GM12878 (cell line): ENCODE results near the gene FBXL7. TPM values are rescaled to one million over a fixed set of nuclear protein-coding genes. Genes with fewer than 3 reads are reported as not detected.

ENCODE experiments used
- ATAC-seq: fragments of 200-7000 bp; cut with Tn5 transposase; 3 replicates; pipeline ENCODE4 v1.9.1; 2020; ENCODE audit warnings: mild to moderate bottlenecking, moderate library complexity
- BruUV-seq: library from RNA; stranded (reverse); fragments of 400-500 nt; replicated peaks from 2 replicates; lab custom pipeline; 2021; lab: Mats Ljungman, UMichigan
- CTCF ChIA-PET: fragments of 300-600 bp; sonication (Branson Sonifier 250); formaldehyde crosslinking; extraction: SDS; loops from one replicate; lab custom pipeline; 2021; ENCODE audit warnings: inconsistent platforms; lab: Yijun Ruan, JAX
- POLR2A ChIA-PET: fragments of 350-600 bp; formaldehyde crosslinking; extraction: SDS; loops from one replicate; lab custom pipeline; 2021; ENCODE audit warnings: inconsistent platforms; lab: Charles Lee
- RAD21 ChIA-PET: fragments of 300-600 bp; sonication (Branson Sonifier 250); formaldehyde crosslinking; loops from one replicate; lab custom pipeline; 2023; ENCODE audit warnings: antibody characterized with exemption; ENCODE audit not compliant: unreplicated experiment; lab: Charles Lee
- SMC1A ChIA-PET: fragments of 300-600 bp; sonication (Branson Sonifier 250); formaldehyde crosslinking; loops from one replicate; lab custom pipeline; 2023; ENCODE audit not compliant: unreplicated experiment, uncharacterized antibody; lab: Charles Lee
- DNase-seq: peaks from one replicate; pipeline ENCODE4 v3.0.0-alpha.2; 2011; ENCODE audit warnings: low read depth, low spot score
- FAIRE-seq: peaks from 3 replicates; lab custom pipeline; 2011; peaks lifted over from hg19 to GRCh38; lab: Jason Lieb, UNC
- H2AFZ ChIP-seq: 2 replicates; pipeline ENCODE4 v1.6.0; 2011; ENCODE audit warnings: low read depth, low read length, control low read depth; ENCODE audit not compliant: control insufficient read depth
- H3K27ac ChIP-seq: 2 replicates; pipeline ENCODE4 v1.5.1; 2011; ENCODE audit warnings: control low read depth; ENCODE audit not compliant: control insufficient read depth, insufficient read depth
- H3K27me3 ChIP-seq, 2 experiments: replicated peaks in 1 of 2; 2 replicates each; pipeline versions ENCODE4 v1.6.0 to v1.6.1; 2011; ENCODE audit warnings: low read length in 1 of 2; ENCODE audit not compliant: control insufficient read depth in 2 of 2, insufficient read depth in 2 of 2
- H3K36me3 ChIP-seq, 2 experiments: 2 replicates each; pipeline ENCODE4 v1.5.1; 2011; ENCODE audit warnings: low read length in 1 of 2; ENCODE audit not compliant: control insufficient read depth in 2 of 2, insufficient read depth in 2 of 2
- H3K4me1 ChIP-seq: 2 replicates; pipeline ENCODE4 v1.6.1; 2011; ENCODE audit warnings: mild to moderate bottlenecking, low read length, moderate library complexity, mixed read lengths; ENCODE audit not compliant: control insufficient read depth, insufficient read depth
- H3K4me2 ChIP-seq: 2 replicates; pipeline ENCODE4 v1.6.0; 2011; ENCODE audit warnings: control low read depth; ENCODE audit not compliant: control insufficient read depth, insufficient read depth
- H3K4me3 ChIP-seq: fragments of 200-600 bp; sonication (generic); 2 replicates; pipeline ENCODE4 v1.5.1; 2016
- H3K79me2 ChIP-seq: 2 replicates; pipeline ENCODE4 v1.6.0; 2011; ENCODE audit warnings: low read length; ENCODE audit not compliant: control insufficient read depth, insufficient read depth
- H3K9ac ChIP-seq: 2 replicates; pipeline ENCODE4 v1.8.0; 2011; ENCODE audit warnings: low read length, control low read depth, mixed read lengths; ENCODE audit not compliant: control insufficient read depth, insufficient read depth
- H3K9me3 ChIP-seq: replicated peaks from 3 replicates; pipeline ENCODE4 v1.5.1; 2011; ENCODE audit warnings: mild to moderate bottlenecking, low read length; ENCODE audit not compliant: control insufficient read depth, insufficient read depth
- H4K20me1 ChIP-seq: 2 replicates; pipeline ENCODE4 v1.6.0; 2011; ENCODE audit not compliant: control insufficient read depth, insufficient read depth
- ATF7 ChIP-seq: fragments of 450-650 bp; IDR thresholded peaks from 2 replicates; pipeline ENCODE4 v1.6.1; 2016; ENCODE audit warnings: low read depth, mild to moderate bottlenecking
- MXI1 ChIP-seq: fragments of 150-350 bp; IDR thresholded peaks from 2 replicates; pipeline ENCODE4 v1.6.1; 2011; ENCODE audit warnings: low read depth, mild to moderate bottlenecking, inconsistent platforms, low read length, improper control_type of control experiment
- NFYA ChIP-seq: IDR thresholded peaks from 2 replicates; pipeline ENCODE4 v1.6.1; 2011; ENCODE audit warnings: low read depth, mild to moderate bottlenecking, low read length, improper control_type of control experiment, borderline replicate concordance
- PML ChIP-seq: IDR thresholded peaks from 2 replicates; pipeline ENCODE4 v1.6.1; 2012; ENCODE audit warnings: low read length, inconsistent platforms
- SMAD5 ChIP-seq: IDR thresholded peaks from 2 replicates; pipeline ENCODE4 v1.6.1; 2016; ENCODE audit warnings: antibody characterized with exemption, low read depth
- SMC3 ChIP-seq: IDR thresholded peaks from 2 replicates; pipeline ENCODE4 v1.6.1; 2011; ENCODE audit warnings: low read length, improper control_type of control experiment, borderline replicate concordance
- ZZZ3 ChIP-seq: IDR thresholded peaks from 2 replicates; pipeline ENCODE4 v1.6.1; 2011; ENCODE audit warnings: low read depth; ENCODE audit not compliant: control insufficient read depth, insufficient read length
- in situ Hi-C: fragments of 300-500 bp; cut with MboI; formaldehyde crosslinking; loops from 9 replicates; pipeline ENCODE4 v1.14.3; 2018; ENCODE audit warnings: mixed read lengths
- intact Hi-C: fragments of 100-400 bp; cut with micrococcal nuclease; formaldehyde crosslinking; loops from one replicate; pipeline ENCODE4 v1.14.2; 2022; ENCODE audit not compliant: unreplicated experiment
- polyA plus RNA-seq, 11 experiments: library from polyadenylated mRNA; depleted of rRNA in 4 of 11; unstranded in 6 of 11; stranded (reverse) in 5 of 11; fragments of >200 nt; fragmentation: Nextera tagmentation in 4 of 11; fragmentation: Illumina TruSeq in 1 of 11; extraction: Ambion mirVana in 4 of 11; extraction: Trizol in 1 of 11; gene quantifications; 1 replicate in 1 of 11; 2 replicates in 10 of 11; pipeline versions ENCODE4 v1.2.1 to v1.2.3, GENCODE V29; 2011 to 2016; ENCODE audit warnings: inconsistent platforms in 2 of 11, missing spikeins in 2 of 11, low read depth in 1 of 11
- total RNA-seq, 4 experiments: library from RNA; depleted of rRNA in 3 of 4; stranded (reverse); fragments of >200 nt in 3 of 4; fragmentation: Illumina TruSeq in 1 of 4; extraction: Trizol in 1 of 4; gene quantifications; 2 replicates each; pipeline versions ENCODE4 v1.2.1 to v1.2.3, GENCODE V29; 2013 to 2021
- TF ChIP-seq, protein P1 (sequence below): IDR thresholded peaks from 2 replicates; pipeline ENCODE4 v1.6.1; 2012; ENCODE audit warnings: low read depth, low read length, improper control_type of control experiment
- TF ChIP-seq, protein P2 (sequence below): fragments of 450-650 bp; IDR thresholded peaks from 2 replicates; pipeline ENCODE4 v1.6.1; 2017; ENCODE audit warnings: borderline replicate concordance
- TF ChIP-seq, protein P3 (sequence below): fragments of 450-650 bp; IDR thresholded peaks from 2 replicates; pipeline ENCODE4 v1.6.1; 2016; ENCODE audit warnings: mild to moderate bottlenecking, moderate library complexity, borderline replicate concordance
- TF ChIP-seq, protein P4 (sequence below): IDR thresholded peaks from 2 replicates; pipeline ENCODE4 v1.6.1; 2012; ENCODE audit warnings: low read depth, low read length, improper control_type of control experiment
- TF ChIP-seq, protein P5 (sequence below): IDR thresholded peaks from 2 replicates; pipeline ENCODE4 v1.6.1; 2011; ENCODE audit warnings: borderline replicate concordance, low read depth, mild to moderate bottlenecking, moderate library complexity, mixed read lengths, low read length; ENCODE audit not compliant: insufficient read depth; ENCODE audit errors: extremely low read length

Gene FBXL7
- total and polyA plus RNA-seq, 10 of the 15 experiments (the other 5 are each of a cell fraction or from before 2014, with no cell fraction given): 0.03 to 0.44 (median 0.16) TPM

DNA sequence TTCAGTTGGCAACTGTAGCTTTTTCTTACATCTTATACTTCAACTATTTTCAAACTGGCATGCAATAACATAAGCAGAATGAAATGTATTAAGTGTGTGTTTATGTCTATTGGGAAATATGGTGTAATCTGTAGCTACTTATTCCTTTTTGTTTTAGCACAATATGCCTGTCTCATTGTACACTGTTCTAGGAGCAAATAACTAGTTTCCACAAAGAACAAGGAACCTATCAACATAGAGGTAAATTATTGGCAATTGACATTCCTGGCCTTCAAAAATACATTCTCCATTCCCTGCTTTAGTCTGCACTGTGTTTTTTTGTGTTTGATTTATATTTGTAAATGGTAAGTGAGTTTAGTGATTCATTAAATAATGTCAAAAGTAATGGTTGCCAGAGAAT, 75.7 kb downstream of the FBXL7 start:
- Histone ChIP-seq H3K79me2 (no peaks in the 10 kb centered on the region), H2AFZ (no peak overlapping the region), H4K20me1 (no peaks in the 10 kb centered on the region), H3K4me1 (no peaks in the 10 kb centered on the region), H3K4me2 (no peak overlapping the region), H3K9ac (no peak overlapping the region), H3K9me3 (no peaks in the 10 kb centered on the region), H3K27ac (no peak overlapping the region)
- FAIRE-seq (no peak), DNase-seq (no peak)
- intact Hi-C loops: no loop called here
- POLR2A ChIA-PET: no interaction called here
- CTCF ChIA-PET: interaction anchor here (1.3 kb wide), 1 partner anchor 9 kb away, joined by 3 read pairs; no protein-coding TSS in a partner anchor
- SMC1A ChIA-PET: interaction anchor here (2.3 kb wide), 1 partner anchor 12 kb away, joined by 6 read pairs; no protein-coding TSS in a partner anchor
- TF ChIP-seq MXI1: no peak
- TF ChIP-seq, protein P1, sequence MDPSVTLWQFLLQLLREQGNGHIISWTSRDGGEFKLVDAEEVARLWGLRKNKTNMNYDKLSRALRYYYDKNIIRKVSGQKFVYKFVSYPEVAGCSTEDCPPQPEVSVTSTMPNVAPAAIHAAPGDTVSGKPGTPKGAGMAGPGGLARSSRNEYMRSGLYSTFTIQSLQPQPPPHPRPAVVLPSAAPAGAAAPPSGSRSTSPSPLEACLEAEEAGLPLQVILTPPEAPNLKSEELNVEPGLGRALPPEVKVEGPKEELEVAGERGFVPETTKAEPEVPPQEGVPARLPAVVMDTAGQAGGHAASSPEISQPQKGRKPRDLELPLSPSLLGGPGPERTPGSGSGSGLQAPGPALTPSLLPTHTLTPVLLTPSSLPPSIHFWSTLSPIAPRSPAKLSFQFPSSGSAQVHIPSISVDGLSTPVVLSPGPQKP: no peak
- TF ChIP-seq, protein P2, sequence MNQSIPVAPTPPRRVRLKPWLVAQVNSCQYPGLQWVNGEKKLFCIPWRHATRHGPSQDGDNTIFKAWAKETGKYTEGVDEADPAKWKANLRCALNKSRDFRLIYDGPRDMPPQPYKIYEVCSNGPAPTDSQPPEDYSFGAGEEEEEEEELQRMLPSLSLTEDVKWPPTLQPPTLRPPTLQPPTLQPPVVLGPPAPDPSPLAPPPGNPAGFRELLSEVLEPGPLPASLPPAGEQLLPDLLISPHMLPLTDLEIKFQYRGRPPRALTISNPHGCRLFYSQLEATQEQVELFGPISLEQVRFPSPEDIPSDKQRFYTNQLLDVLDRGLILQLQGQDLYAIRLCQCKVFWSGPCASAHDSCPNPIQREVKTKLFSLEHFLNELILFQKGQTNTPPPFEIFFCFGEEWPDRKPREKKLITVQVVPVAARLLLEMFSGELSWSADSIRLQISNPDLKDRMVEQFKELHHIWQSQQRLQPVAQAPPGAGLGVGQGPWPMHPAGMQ: no peak
- TF ChIP-seq, protein P3, sequence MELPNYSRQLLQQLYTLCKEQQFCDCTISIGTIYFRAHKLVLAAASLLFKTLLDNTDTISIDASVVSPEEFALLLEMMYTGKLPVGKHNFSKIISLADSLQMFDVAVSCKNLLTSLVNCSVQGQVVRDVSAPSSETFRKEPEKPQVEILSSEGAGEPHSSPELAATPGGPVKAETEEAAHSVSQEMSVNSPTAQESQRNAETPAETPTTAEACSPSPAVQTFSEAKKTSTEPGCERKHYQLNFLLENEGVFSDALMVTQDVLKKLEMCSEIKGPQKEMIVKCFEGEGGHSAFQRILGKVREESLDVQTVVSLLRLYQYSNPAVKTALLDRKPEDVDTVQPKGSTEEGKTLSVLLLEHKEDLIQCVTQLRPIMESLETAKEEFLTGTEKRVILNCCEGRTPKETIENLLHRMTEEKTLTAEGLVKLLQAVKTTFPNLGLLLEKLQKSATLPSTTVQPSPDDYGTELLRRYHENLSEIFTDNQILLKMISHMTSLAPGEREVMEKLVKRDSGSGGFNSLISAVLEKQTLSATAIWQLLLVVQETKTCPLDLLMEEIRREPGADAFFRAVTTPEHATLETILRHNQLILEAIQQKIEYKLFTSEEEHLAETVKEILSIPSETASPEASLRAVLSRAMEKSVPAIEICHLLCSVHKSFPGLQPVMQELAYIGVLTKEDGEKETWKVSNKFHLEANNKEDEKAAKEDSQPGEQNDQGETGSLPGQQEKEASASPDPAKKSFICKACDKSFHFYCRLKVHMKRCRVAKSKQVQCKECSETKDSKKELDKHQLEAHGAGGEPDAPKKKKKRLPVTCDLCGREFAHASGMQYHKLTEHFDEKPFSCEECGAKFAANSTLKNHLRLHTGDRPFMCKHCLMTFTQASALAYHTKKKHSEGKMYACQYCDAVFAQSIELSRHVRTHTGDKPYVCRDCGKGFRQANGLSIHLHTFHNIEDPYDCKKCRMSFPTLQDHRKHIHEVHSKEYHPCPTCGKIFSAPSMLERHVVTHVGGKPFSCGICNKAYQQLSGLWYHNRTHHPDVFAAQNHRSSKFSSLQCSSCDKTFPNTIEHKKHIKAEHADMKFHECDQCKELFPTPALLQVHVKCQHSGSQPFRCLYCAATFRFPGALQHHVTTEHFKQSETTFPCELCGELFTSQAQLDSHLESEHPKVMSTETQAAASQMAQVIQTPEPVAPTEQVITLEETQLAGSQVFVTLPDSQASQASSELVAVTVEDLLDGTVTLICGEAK: no peak
- TF ChIP-seq ATF7: no peak
- no peak for TF ChIP-seq NFYA
- no peak for TF ChIP-seq ZZZ3
- TF ChIP-seq, protein P4, sequence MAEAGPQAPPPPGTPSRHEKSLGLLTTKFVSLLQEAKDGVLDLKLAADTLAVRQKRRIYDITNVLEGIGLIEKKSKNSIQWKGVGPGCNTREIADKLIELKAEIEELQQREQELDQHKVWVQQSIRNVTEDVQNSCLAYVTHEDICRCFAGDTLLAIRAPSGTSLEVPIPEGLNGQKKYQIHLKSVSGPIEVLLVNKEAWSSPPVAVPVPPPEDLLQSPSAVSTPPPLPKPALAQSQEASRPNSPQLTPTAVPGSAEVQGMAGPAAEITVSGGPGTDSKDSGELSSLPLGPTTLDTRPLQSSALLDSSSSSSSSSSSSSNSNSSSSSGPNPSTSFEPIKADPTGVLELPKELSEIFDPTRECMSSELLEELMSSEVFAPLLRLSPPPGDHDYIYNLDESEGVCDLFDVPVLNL: no peak
- no peak for TF ChIP-seq SMAD5
- no peak for TF ChIP-seq PML
- TF ChIP-seq SMC3: no peak
- TF ChIP-seq, protein P5, sequence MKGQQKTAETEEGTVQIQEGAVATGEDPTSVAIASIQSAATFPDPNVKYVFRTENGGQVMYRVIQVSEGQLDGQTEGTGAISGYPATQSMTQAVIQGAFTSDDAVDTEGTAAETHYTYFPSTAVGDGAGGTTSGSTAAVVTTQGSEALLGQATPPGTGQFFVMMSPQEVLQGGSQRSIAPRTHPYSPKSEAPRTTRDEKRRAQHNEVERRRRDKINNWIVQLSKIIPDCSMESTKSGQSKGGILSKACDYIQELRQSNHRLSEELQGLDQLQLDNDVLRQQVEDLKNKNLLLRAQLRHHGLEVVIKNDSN: no peak
- TF ChIP-seq, all 136 proteins: peak for 0
- no peaks in the 10 kb centered on the region for H3K36me3 ChIP-seq
- no peak for ATAC-seq
- RAD21 ChIA-PET: no interaction called here
- BruUV-seq: no TSS peak
- in situ Hi-C loops: no loop called here
- no peaks in the 10 kb centered on the region for H3K27me3 ChIP-seq
- no peak overlapping the region for H3K4me3 ChIP-seq
